ENCODE data around the gene ENTHD1. TPM values are rescaled to one million over a fixed set of nuclear protein-coding genes. Genes with fewer than 3 reads are reported as not detected.

ENTHD1 gene
- total RNA-seq, 4 donors from 2014 or later = not detected

DNA sequence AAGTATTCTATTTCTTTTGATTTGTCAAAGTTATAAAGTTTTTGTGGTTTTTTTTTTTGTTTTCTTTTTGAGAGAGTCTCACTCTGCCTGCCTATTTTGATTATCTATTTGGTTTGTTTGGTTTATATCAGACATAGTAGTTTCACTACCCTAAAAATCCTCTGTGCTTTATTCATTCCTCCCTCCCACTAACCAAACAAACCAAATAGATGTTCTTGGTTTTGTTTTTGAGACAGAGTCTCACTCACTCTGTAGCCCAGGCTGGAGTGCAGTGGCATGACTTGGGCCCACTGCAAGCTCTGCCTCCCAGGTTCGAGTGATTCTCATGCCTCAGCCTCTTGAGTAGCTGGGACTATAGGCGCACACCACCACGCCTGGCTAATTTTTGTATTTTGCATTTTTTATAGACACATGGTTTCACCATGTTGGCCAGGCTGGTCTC lies 67.9 kb downstream of the ENTHD1 start:
- WGBS, 2 donors = 89 to 91% methylated on average over 3 of the region's 3 CpGs
- no peak overlapping the region for H3K4me3 ChIP-seq (ENCODE audit: low read depth, poor library complexity, severe bottlenecking)
- intact Hi-C loops (cut with DNase I; ENCODE audit: low total_unique reads) = no loop called here
- no peak for DNase-seq (ENCODE audit: low spot score in 2 of 2)
- TF ChIP-seq, protein P1, sequence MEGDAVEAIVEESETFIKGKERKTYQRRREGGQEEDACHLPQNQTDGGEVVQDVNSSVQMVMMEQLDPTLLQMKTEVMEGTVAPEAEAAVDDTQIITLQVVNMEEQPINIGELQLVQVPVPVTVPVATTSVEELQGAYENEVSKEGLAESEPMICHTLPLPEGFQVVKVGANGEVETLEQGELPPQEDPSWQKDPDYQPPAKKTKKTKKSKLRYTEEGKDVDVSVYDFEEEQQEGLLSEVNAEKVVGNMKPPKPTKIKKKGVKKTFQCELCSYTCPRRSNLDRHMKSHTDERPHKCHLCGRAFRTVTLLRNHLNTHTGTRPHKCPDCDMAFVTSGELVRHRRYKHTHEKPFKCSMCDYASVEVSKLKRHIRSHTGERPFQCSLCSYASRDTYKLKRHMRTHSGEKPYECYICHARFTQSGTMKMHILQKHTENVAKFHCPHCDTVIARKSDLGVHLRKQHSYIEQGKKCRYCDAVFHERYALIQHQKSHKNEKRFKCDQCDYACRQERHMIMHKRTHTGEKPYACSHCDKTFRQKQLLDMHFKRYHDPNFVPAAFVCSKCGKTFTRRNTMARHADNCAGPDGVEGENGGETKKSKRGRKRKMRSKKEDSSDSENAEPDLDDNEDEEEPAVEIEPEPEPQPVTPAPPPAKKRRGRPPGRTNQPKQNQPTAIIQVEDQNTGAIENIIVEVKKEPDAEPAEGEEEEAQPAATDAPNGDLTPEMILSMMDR (IDR thresholded peaks at IDR 0.05) = no peak
- TF ChIP-seq POLR2A (IDR thresholded peaks at IDR 0.05) = no peak

DNA sequence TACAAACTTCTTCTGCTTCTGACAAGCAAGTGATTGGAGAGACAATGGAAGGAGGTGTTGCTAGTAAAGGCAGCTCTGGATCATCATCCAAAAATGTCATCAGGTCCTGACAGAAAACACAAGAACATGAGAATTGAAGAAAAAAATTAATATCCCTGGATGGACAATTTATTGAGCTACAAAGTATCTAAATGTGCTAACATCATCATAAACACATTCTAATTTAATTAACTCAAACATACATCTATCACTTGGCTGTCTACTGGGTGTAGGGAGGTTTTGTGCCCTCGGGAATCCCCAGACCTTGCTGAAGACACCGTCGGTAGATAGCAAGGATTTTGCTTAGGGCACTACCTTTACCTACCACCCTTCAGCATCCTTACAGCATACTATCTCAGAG lies 72.6 kb downstream of the ENTHD1 start:
- TF ChIP-seq POLR2A (IDR thresholded peaks at IDR 0.05) = no peak
- TF ChIP-seq, protein P1 (IDR thresholded peaks at IDR 0.05) = no peak
- intact Hi-C loops (cut with DNase I; ENCODE audit: low total_unique reads) = no loop called here
- DNase-seq (ENCODE audit: low spot score in 2 of 2) = no peak
- no peak overlapping the region for H3K4me3 ChIP-seq (ENCODE audit: low read depth, poor library complexity, severe bottlenecking)
- WGBS, 2 donors = 53 to 66% methylated on average over 3 of the region's 3 CpGs

DNA sequence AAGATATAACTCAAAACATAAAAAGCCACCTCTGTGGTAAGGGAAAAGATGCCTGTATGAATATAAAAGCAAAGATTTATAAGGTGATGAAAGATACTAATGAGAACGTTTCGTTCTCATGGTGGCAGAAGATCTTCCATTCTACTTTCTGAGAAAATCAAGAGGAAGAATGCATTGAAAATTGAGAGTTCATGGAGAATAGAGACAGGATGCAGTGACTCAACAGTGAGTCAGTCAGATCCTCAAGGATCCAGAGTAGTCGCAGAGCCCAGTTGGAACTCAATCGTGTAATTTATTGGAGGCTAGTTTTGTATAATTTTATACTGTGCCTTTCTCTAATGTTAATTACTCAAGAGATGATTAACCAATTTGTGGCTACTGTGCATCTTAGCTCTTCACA lies 73.3 kb downstream of the ENTHD1 start:
- no peak for TF ChIP-seq POLR2A (IDR thresholded peaks at IDR 0.05)
- TF ChIP-seq, protein P1 (IDR thresholded peaks at IDR 0.05) = no peak
- intact Hi-C loops (cut with DNase I; ENCODE audit: low total_unique reads) = no loop called here
- H3K4me3 ChIP-seq (ENCODE audit: low read depth, poor library complexity, severe bottlenecking) = no peak overlapping the region
- 24 to 27% methylated on average over 4 of the region's 4 CpGs for WGBS, 2 donors
- no peak for DNase-seq (ENCODE audit: low spot score in 2 of 2)

DNA sequence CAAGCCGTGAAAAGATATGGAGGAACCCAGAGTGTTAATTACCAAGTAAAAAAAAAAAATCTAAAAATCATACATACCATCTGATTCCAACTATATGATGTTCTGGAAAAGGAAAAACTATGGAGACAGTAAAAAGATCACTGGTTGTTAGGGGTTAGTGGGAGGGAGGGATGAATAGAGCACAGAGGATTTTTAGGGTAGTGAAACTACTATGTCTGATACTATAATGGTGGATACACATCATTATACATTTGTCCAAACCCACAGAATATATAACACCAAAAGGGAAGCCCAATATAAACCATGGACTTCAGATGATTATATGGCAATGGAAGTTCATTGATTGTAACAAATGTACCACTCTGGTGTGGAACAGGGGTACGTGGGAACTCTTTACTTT lies 74.1 kb downstream of the ENTHD1 start:
- WGBS, 2 donors = 70 to 85% methylated on average over 2 of the region's 2 CpGs
- TF ChIP-seq, protein P1 (IDR thresholded peaks at IDR 0.05) = no peak
- no peak for TF ChIP-seq POLR2A (IDR thresholded peaks at IDR 0.05)
- DNase-seq (ENCODE audit: low spot score in 2 of 2) = no peak

DNA sequence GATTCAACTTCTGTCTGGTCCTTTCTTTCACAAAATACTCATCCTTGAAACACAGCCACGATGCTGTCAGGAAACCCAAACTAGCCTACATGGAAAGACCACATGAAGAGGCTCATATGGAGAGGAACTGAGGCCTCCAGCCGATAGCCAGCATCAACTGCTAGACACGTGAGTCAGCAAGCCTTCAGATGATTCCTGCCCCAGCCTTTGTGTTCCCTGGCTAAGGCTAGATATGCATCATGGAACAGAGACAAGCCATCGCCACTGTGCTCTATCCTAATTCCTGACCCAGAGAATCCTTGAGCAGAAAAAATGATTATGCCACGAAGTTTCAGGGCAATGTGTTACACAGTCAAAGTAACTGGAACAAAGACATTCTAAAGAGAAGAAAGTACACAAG lies 75.5 kb downstream of the ENTHD1 start:
- TF ChIP-seq POLR2A (IDR thresholded peaks at IDR 0.05) = no peak
- TF ChIP-seq, protein P1 (IDR thresholded peaks at IDR 0.05) = no peak
- DNase-seq (ENCODE audit: low spot score in 2 of 2) = no peak
- H3K4me3 ChIP-seq (ENCODE audit: low read depth, poor library complexity, severe bottlenecking) = no peak overlapping the region
- intact Hi-C loops (cut with DNase I; ENCODE audit: low total_unique reads) = no loop called here
- 54 to 62% methylated on average over 5 of the region's 5 CpGs for WGBS, 2 donors

More for the DNA sequence above, 74.1 kb downstream of the ENTHD1 start:
- H3K4me3 ChIP-seq (ENCODE audit: low read depth, poor library complexity, severe bottlenecking) = no peak overlapping the region
- intact Hi-C loops (cut with DNase I; ENCODE audit: low total_unique reads) = no loop called here

DNA sequence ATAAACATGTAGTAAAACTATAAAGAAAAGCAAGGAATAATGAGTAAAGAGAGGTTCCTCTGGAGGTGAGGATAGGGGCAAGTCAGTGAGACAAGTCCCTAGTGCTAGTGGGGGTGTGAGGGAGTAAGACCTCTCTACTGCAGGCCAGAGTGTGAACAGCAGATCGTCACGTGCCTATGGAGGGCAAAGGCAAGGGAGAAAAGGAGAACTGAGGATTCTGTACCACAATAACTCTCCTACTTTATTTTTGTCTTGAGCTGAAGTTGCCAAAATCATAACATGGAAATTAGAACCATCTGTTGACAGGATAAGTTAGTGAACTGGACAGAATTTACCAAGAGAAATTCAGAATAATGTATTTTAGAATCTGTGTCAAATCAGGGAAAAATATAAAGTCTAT lies 77.6 kb downstream of the ENTHD1 start:
- no peak overlapping the region for H3K4me3 ChIP-seq (ENCODE audit: low read depth, poor library complexity, severe bottlenecking)
- WGBS, 2 donors = 38% methylated on average over 2 of the region's 2 CpGs
- intact Hi-C loops (cut with DNase I; ENCODE audit: low total_unique reads) = no loop called here
- TF ChIP-seq, protein P1 (IDR thresholded peaks at IDR 0.05) = no peak
- no peak for TF ChIP-seq POLR2A (IDR thresholded peaks at IDR 0.05)
- no peak for DNase-seq (ENCODE audit: low spot score in 2 of 2)
